PC-3 (cell line): ENCODE results near the gene CPSF4. TPM values are rescaled to one million over a fixed set of nuclear protein-coding genes. Genes with fewer than 3 reads are reported as not detected.

ENCODE experiments used
- ATAC-seq: fragments of 200-7000 bp; cut with Tn5 transposase; 2 replicates; pipeline ENCODE4 v1.9.1; 2020; ENCODE audit warnings: mild to moderate bottlenecking, moderate library complexity
- BruUV-seq: library from RNA; stranded (reverse); fragments of 400-500 nt; replicated peaks from 2 replicates; lab custom pipeline; 2021; lab: Mats Ljungman, UMichigan
- CTCF ChIA-PET: fragments of 300-600 bp; sonication (Branson Sonifier 250); formaldehyde crosslinking; loops from one replicate; lab custom pipeline; 2022; ENCODE audit warnings: antibody characterized with exemption; lab: Charles Lee
- POLR2A ChIA-PET: fragments of 300-600 bp; sonication (Branson Sonifier 250); formaldehyde crosslinking; loops from one replicate; lab custom pipeline; 2022; ENCODE audit warnings: antibody characterized with exemption; ENCODE audit not compliant: unreplicated experiment; lab: Charles Lee
- DNase-seq: peaks from one replicate; pipeline ENCODE4 v3.0.0-alpha.2; 2015
- H2AFZ ChIP-seq: fragments of 300-600 bp; sonication (generic); 2 replicates; pipeline ENCODE4 v1.6.0; 2016; ENCODE audit warnings: antibody characterized with exemption, low read length
- H3F3A ChIP-seq: fragments of 300-600 bp; sonication (generic); one replicate; pipeline ENCODE4 v1.6.0; 2017; ENCODE audit warnings: antibody characterized with exemption, low read length, control low read depth, mild to moderate bottlenecking; ENCODE audit not compliant: unreplicated experiment
- H3K27ac ChIP-seq: fragments of 300-600 bp; sonication (generic); 2 replicates; pipeline ENCODE4 v1.5.1; 2016; ENCODE audit warnings: mild to moderate bottlenecking, low read length
- H3K27me3 ChIP-seq: fragments of 300-600 bp; sonication (generic); 2 replicates; pipeline ENCODE4 v1.6.1; 2016; ENCODE audit warnings: low read length, mixed read lengths
- H3K36me3 ChIP-seq: fragments of 300-600 bp; sonication (generic); 2 replicates; pipeline ENCODE4 v1.6.1; 2016; ENCODE audit warnings: low read depth, mixed run types, low read length, mixed read lengths
- H3K4me1 ChIP-seq: fragments of 300-600 bp; sonication (generic); 2 replicates; pipeline ENCODE4 v1.5.1; 2016; ENCODE audit warnings: low read length; ENCODE audit not compliant: insufficient read depth
- H3K4me2 ChIP-seq: fragments of 300-600 bp; sonication (generic); 2 replicates; pipeline ENCODE4 v1.6.0; 2016; ENCODE audit warnings: low read length
- H3K4me3 ChIP-seq: fragments of 300-600 bp; sonication (generic); 2 replicates; pipeline ENCODE4 v1.5.1; 2016; ENCODE audit warnings: mild to moderate bottlenecking, low read length, mixed read lengths
- H3K79me2 ChIP-seq: fragments of 300-600 bp; sonication (generic); 2 replicates; pipeline ENCODE4 v1.6.1; 2017; ENCODE audit warnings: low read length, mixed read lengths
- H3K9ac ChIP-seq: fragments of 300-600 bp; sonication (generic); 2 replicates; pipeline ENCODE4 v1.6.0; 2016; ENCODE audit warnings: mild to moderate bottlenecking, low read length
- H3K9me2 ChIP-seq: fragments of 300-600 bp; sonication (generic); replicated peaks from 2 replicates; pipeline ENCODE4 v1.6.1; 2016; ENCODE audit warnings: mixed run types, low read length, mixed read lengths
- H3K9me3 ChIP-seq: fragments of 300-600 bp; sonication (generic); 2 replicates; pipeline ENCODE4 v1.6.1; 2016; ENCODE audit warnings: low read length, mixed read lengths
- H4K20me1 ChIP-seq: fragments of 300-600 bp; sonication (generic); 2 replicates; pipeline ENCODE4 v1.6.1; 2016; ENCODE audit warnings: low read length, mixed read lengths
- CTCF ChIP-seq: fragments of 300-600 bp; sonication (generic); conservative IDR thresholded peaks from 2 replicates; pipeline ENCODE4 v1.5.1; 2017; ENCODE audit warnings: antibody characterized with exemption, low read depth, mild to moderate bottlenecking, low read length
- EZH2 ChIP-seq: fragments of 300-600 bp; sonication (generic); IDR thresholded peaks from one replicate; pipeline ENCODE4 v1.6.1; 2017; ENCODE audit warnings: antibody characterized with exemption, mild to moderate bottlenecking, low read length; ENCODE audit not compliant: unreplicated experiment
- EZH2phosphoT487 ChIP-seq: fragments of 300-600 bp; sonication (generic); IDR thresholded peaks from 2 replicates; pipeline ENCODE4 v1.6.1; 2018; ENCODE audit warnings: mild to moderate bottlenecking, antibody characterized with exemption, low read length, borderline replicate concordance
- intact Hi-C: fragments of 100-400 bp; cut with micrococcal nuclease; formaldehyde crosslinking; loops from 2 replicates; pipeline ENCODE4 v1.9.0; 2023
- total RNA-seq: library from RNA; depleted of rRNA; stranded (reverse); fragments of >200 nt; gene quantifications from 2 replicates; pipeline ENCODE4 v1.2.3, GENCODE V29; 2014

The CPSF4 gene
- total RNA-seq, 1 experiment from 2014 or later, result 65.3 TPM

- no peak for DNase-seq
These were observed 35.9 kb upstream of the CPSF4 start for GRCh38 chr7:99402854-99403253.

GRCh38 chr7:99403764-99404163 lies 35.0 kb upstream of the CPSF4 start:
- no peaks in the 10 kb centered on the region for H3K27me3 ChIP-seq
- ATAC-seq (no peak), DNase-seq (no peak)
- intact Hi-C loops, result no loop called here
- H2AFZ ChIP-seq, result no peak overlapping the region
- H3K4me2 ChIP-seq, result no peak overlapping the region
- H3K27ac ChIP-seq, result no peak overlapping the region
- H3K9me3 ChIP-seq, result no peaks in the 10 kb centered on the region
- no peak overlapping the region for H3K9ac ChIP-seq
- H3K4me3 ChIP-seq, result no peak overlapping the region
- peaks cover 34% of the 10 kb centered on the region for H3K36me3 ChIP-seq
- TF ChIP-seq EZH2phosphoT487, result no peak
- no peak for TF ChIP-seq CTCF
- TF ChIP-seq EZH2, result no peak
- no peaks in the 10 kb centered on the region for H3K9me2 ChIP-seq
- no TSS peak for BruUV-seq
- H4K20me1 ChIP-seq, result peaks cover 20% of the 10 kb centered on the region; the same call in 1 of the 2 replicates
- H3K4me1 ChIP-seq, result peaks cover 14% of the 10 kb centered on the region
- H3F3A ChIP-seq, result no peaks in the 10 kb centered on the region
- H3K79me2 ChIP-seq, result peaks cover 49% of the 10 kb centered on the region
- ChIA-PET CTCF (no interaction called here), POLR2A (no interaction called here)

More at GRCh38 chr7:99402854-99403253, 35.9 kb upstream of the CPSF4 start:
- H3K9ac ChIP-seq, result no peak overlapping the region
- H3F3A ChIP-seq, result no peaks in the 10 kb centered on the region
- peaks cover 34% of the 10 kb centered on the region for H3K36me3 ChIP-seq
- intact Hi-C loops, result no loop called here
- H3K4me1 ChIP-seq, result peaks cover 14% of the 10 kb centered on the region
- ChIA-PET CTCF (no interaction called here), POLR2A (no interaction called here)
- no peak overlapping the region for H3K4me3 ChIP-seq
- TF ChIP-seq CTCF (no peak), EZH2 (no peak), EZH2phosphoT487 (no peak)
- peaks cover 42% of the 10 kb centered on the region for H3K79me2 ChIP-seq
- ATAC-seq, result no peak
- H3K4me2 ChIP-seq, result no peak overlapping the region
- no peaks in the 10 kb centered on the region for H3K9me2 ChIP-seq
- no peaks in the 10 kb centered on the region for H3K27me3 ChIP-seq
- peaks cover 20% of the 10 kb centered on the region; the same call in 1 of the 2 replicates for H4K20me1 ChIP-seq
- no peak overlapping the region for H3K27ac ChIP-seq
- H3K9me3 ChIP-seq, result no peaks in the 10 kb centered on the region
- no peak overlapping the region for H2AFZ ChIP-seq
- BruUV-seq, result no TSS peak

- Histone ChIP-seq H3F3A (no peaks in the 10 kb centered on the region), H3K4me1 (peaks cover 14% of the 10 kb centered on the region), H3K79me2 (peaks cover 55% of the 10 kb centered on the region), H3K9me3 (no peaks in the 10 kb centered on the region), H3K36me3 (peaks cover 34% of the 10 kb centered on the region), H3K9me2 (no peaks in the 10 kb centered on the region), H3K27ac (no peak overlapping the region), H4K20me1 (peaks cover 23% of the 10 kb centered on the region; the same call in 1 of the 2 replicates), H2AFZ (no peak overlapping the region), H3K4me3 (no peak overlapping the region), H3K9ac (no peak overlapping the region), H3K27me3 (no peaks in the 10 kb centered on the region), H3K4me2 (no peak overlapping the region)
- no TSS peak for BruUV-seq
- DNase-seq (no peak), ATAC-seq (no peak)
- intact Hi-C loops, result no loop called here
- TF ChIP-seq EZH2 (no peak), EZH2phosphoT487 (no peak), CTCF (no peak)
- ChIA-PET POLR2A (no interaction called here), CTCF (no interaction called here)
These were observed 34.3 kb upstream of the CPSF4 start for GRCh38 chr7:99404235-99404976.
